HEK293 (cell line): ENCODE measurements around the gene DCHS2.

ENCODE experiments used
- CTCF ChIA-PET: fragments of 350-600 bp; formaldehyde crosslinking; extraction: SDS; loops from one replicate; lab custom pipeline; 2021; ENCODE audit warnings: antibody characterized with exemption; lab: Yijun Ruan, JAX
- POLR2A ChIA-PET: fragments of 300-600 bp; formaldehyde crosslinking; extraction: SDS; loops from one replicate; lab custom pipeline; 2020; ENCODE audit warnings: antibody characterized with exemption, inconsistent platforms; lab: Yijun Ruan, JAX
- H3K27ac ChIP-seq: fragments of 200-500 bp; sonication (Bioruptor generic); 2 replicates; pipeline ENCODE4 v1.5.1; 2014; ENCODE audit warnings: low read depth, low read length, control low read depth, inconsistent platforms; ENCODE audit errors: extremely low read depth
- H3K36me3 ChIP-seq, 2 experiments: fragments of 200-500 bp in 1 of 2; sonication (Bioruptor generic) in 1 of 2; 1 replicate in 1 of 2; 2 replicates in 1 of 2; pipeline ENCODE4 v1.5.1; 2014 to 2017; ENCODE audit warnings: inconsistent platforms in 2 of 2, low read length in 2 of 2; ENCODE audit not compliant: control insufficient read depth in 2 of 2, insufficient read depth in 1 of 2
- H3K4me1 ChIP-seq: fragments of 200-500 bp; sonication (Bioruptor generic); 2 replicates; pipeline ENCODE4 v1.5.1; 2014; ENCODE audit warnings: mild to moderate bottlenecking, low read length, inconsistent platforms; ENCODE audit not compliant: control insufficient read depth, insufficient read depth
- H3K4me3 ChIP-seq: 2 replicates; pipeline ENCODE4 v1.5.1; 2011; ENCODE audit warnings: low read depth, mild to moderate bottlenecking, control low read depth, low read length, moderate library complexity
- H3K9me3 ChIP-seq: fragments of 200-500 bp; sonication (Bioruptor generic); 2 replicates; pipeline ENCODE4 v1.5.1; 2014; ENCODE audit warnings: low read depth, low read length, inconsistent platforms; ENCODE audit not compliant: control insufficient read depth, insufficient read depth
- HOXC10 ChIP-seq: sonication (generic); formaldehyde crosslinking; IDR thresholded peaks from 2 replicates; pipeline ENCODE4 v1.8.1; 2023; ENCODE audit warnings: mild to moderate bottlenecking, missing genetic modification reagents
- KLF16 ChIP-seq: fragments of 450-650 bp; formaldehyde crosslinking; IDR thresholded peaks from 2 replicates; pipeline ENCODE4 v1.5.1; 2017; ENCODE audit warnings: missing biosample characterization, missing genetic modification characterization
- KLF17 ChIP-seq: fragments of 450-650 bp; formaldehyde crosslinking; IDR thresholded peaks from 2 replicates; pipeline ENCODE4 v1.5.1; 2016; ENCODE audit warnings: missing biosample characterization, missing genetic modification characterization
- OSR2 ChIP-seq: fragments of 450-650 bp; formaldehyde crosslinking; IDR thresholded peaks from 2 replicates; pipeline ENCODE4 v1.5.1; 2016; ENCODE audit warnings: missing biosample characterization, missing genetic modification characterization
- TRIM28 ChIP-seq: IDR thresholded peaks from 2 replicates; pipeline ENCODE4 v1.6.1; 2011; ENCODE audit warnings: low read length, control low read depth, borderline replicate concordance
- YY1 ChIP-seq: fragments of 450-650 bp; formaldehyde crosslinking; IDR thresholded peaks from 2 replicates; pipeline ENCODE4 v1.5.1; 2018; ENCODE audit warnings: missing biosample characterization, missing genetic modification characterization
- ZBTB21 ChIP-seq: fragments of 450-650 bp; formaldehyde crosslinking; IDR thresholded peaks from 2 replicates; pipeline ENCODE4 v1.5.1; 2017; ENCODE audit warnings: missing biosample characterization, missing genetic modification characterization
- ZFP69B ChIP-seq: fragments of 450-650 bp; formaldehyde crosslinking; IDR thresholded peaks from 2 replicates; pipeline ENCODE4 v1.5.1; 2016; ENCODE audit warnings: missing biosample characterization, missing genetic modification characterization
- ZNF112 ChIP-seq: fragments of 450-650 bp; formaldehyde crosslinking; IDR thresholded peaks from 2 replicates; pipeline ENCODE4 v1.5.0; 2017; ENCODE audit warnings: missing biosample characterization, missing genetic modification characterization
- ZNF121 ChIP-seq: fragments of 450-650 bp; formaldehyde crosslinking; IDR thresholded peaks from 2 replicates; pipeline ENCODE4 v1.5.1; 2016; ENCODE audit warnings: missing biosample characterization, missing genetic modification characterization
- ZNF157 ChIP-seq: fragments of 450-650 bp; formaldehyde crosslinking; IDR thresholded peaks from 2 replicates; pipeline ENCODE4 v1.5.1; 2016; ENCODE audit warnings: missing biosample characterization, missing genetic modification characterization
- ZNF169 ChIP-seq: fragments of 450-650 bp; formaldehyde crosslinking; IDR thresholded peaks from 2 replicates; pipeline ENCODE4 v1.5.1; 2016; ENCODE audit warnings: missing biosample characterization, missing genetic modification characterization
- ZNF2 ChIP-seq: fragments of 450-650 bp; formaldehyde crosslinking; IDR thresholded peaks from 2 replicates; pipeline ENCODE4 v1.5.1; 2016; ENCODE audit warnings: missing biosample characterization, missing genetic modification characterization
- ZNF239 ChIP-seq: fragments of 450-650 bp; formaldehyde crosslinking; IDR thresholded peaks from 2 replicates; pipeline ENCODE4 v1.5.1; 2016; ENCODE audit warnings: missing biosample characterization, missing genetic modification characterization
- ZNF302 ChIP-seq: fragments of 450-650 bp; formaldehyde crosslinking; IDR thresholded peaks from 2 replicates; pipeline ENCODE4 v1.5.1; 2016; ENCODE audit warnings: missing biosample characterization, missing genetic modification characterization, low read depth
- ZNF335 ChIP-seq: fragments of 450-650 bp; formaldehyde crosslinking; conservative IDR thresholded peaks from 2 replicates; pipeline ENCODE4 v1.5.1; 2016; ENCODE audit warnings: missing biosample characterization, missing genetic modification characterization
- ZNF350 ChIP-seq: fragments of 450-650 bp; formaldehyde crosslinking; IDR thresholded peaks from 2 replicates; pipeline ENCODE4 v1.5.0; 2017; ENCODE audit warnings: missing biosample characterization, mild to moderate bottlenecking, missing genetic modification characterization
- ZNF404 ChIP-seq: fragments of 450-650 bp; formaldehyde crosslinking; IDR thresholded peaks from 2 replicates; pipeline ENCODE4 v1.5.1; 2017; ENCODE audit warnings: missing biosample characterization, missing genetic modification characterization
- ZNF510 ChIP-seq: fragments of 450-650 bp; formaldehyde crosslinking; IDR thresholded peaks from 2 replicates; pipeline ENCODE4 v1.5.1; 2018; ENCODE audit warnings: mild to moderate bottlenecking, missing genetic modification characterization, missing biosample characterization; ENCODE audit not compliant: insufficient replicate concordance
- ZNF561 ChIP-seq: fragments of 450-650 bp; IDR thresholded peaks from 2 replicates; pipeline ENCODE4 v1.5.1; 2018; ENCODE audit warnings: missing biosample characterization, missing genetic modification characterization, borderline replicate concordance
- ZNF571 ChIP-seq: fragments of 450-650 bp; formaldehyde crosslinking; IDR thresholded peaks from 2 replicates; pipeline ENCODE4 v1.5.0; 2017; ENCODE audit warnings: missing biosample characterization, missing genetic modification characterization
- ZNF580 ChIP-seq: fragments of 450-650 bp; formaldehyde crosslinking; IDR thresholded peaks from 2 replicates; pipeline ENCODE4 v1.5.1; 2016; ENCODE audit warnings: missing biosample characterization, missing genetic modification characterization
- ZNF596 ChIP-seq: fragments of 450-650 bp; IDR thresholded peaks from 2 replicates; pipeline ENCODE4 v1.5.0; 2018; ENCODE audit warnings: missing biosample characterization, mild to moderate bottlenecking, missing genetic modification characterization, moderate library complexity
- ZNF660 ChIP-seq: fragments of 450-650 bp; IDR thresholded peaks from 2 replicates; pipeline ENCODE4 v1.5.1; 2018; ENCODE audit warnings: missing biosample characterization, mild to moderate bottlenecking, missing genetic modification characterization
- ZNF76 ChIP-seq: fragments of 450-650 bp; formaldehyde crosslinking; IDR thresholded peaks from 2 replicates; pipeline ENCODE4; 2016; ENCODE audit warnings: low read depth, missing biosample characterization, missing genetic modification characterization, borderline replicate concordance
- ZNF792 ChIP-seq: fragments of 450-650 bp; formaldehyde crosslinking; IDR thresholded peaks from 2 replicates; pipeline ENCODE4 v1.5.1; 2016; ENCODE audit warnings: missing biosample characterization, missing genetic modification characterization
- ZNF837 ChIP-seq: fragments of 450-650 bp; formaldehyde crosslinking; IDR thresholded peaks from 2 replicates; pipeline ENCODE4 v1.5.1; 2016; ENCODE audit warnings: missing biosample characterization, missing genetic modification characterization
- ZNF843 ChIP-seq: fragments of 450-650 bp; formaldehyde crosslinking; IDR thresholded peaks from 2 replicates; pipeline ENCODE4 v1.5.1; 2016; ENCODE audit warnings: missing biosample characterization, missing genetic modification characterization

DCHS2 gene

DNA sequence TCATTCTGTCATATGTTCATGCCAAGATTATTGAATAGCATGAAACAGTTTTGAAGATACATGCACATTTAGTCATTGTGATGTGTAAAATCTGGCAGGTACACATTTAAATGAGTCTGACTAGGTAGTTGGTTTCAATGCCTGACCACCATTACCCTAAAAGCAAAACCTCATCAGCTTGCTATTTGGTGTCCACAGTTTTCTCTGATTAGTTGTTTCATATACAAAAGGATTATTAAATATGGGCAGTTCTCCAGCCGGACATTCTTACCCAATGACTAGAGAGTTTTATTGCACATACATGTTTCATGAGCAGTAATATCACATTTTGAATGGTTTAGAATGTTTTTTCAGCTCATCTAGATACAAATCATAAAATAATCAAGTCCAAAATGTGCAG is 23.7 kb downstream of the DCHS2 start:
- TF ChIP-seq YY1 (tag by site-specific recombination) = no peak
- no peak for TF ChIP-seq HOXC10
- no peak for TF ChIP-seq ZBTB21 (tag by site-specific recombination)
- no peak for TF ChIP-seq ZNF112 (tag by site-specific recombination)
- no peak for TF ChIP-seq KLF16 (tag by site-specific recombination)
- no peak for TF ChIP-seq ZNF660 (tag by site-specific recombination)
- no peak for TF ChIP-seq ZNF596 (tag by site-specific recombination)
- TF ChIP-seq ZNF169 (tag by site-specific recombination) = no peak
- TF ChIP-seq ZNF2 (tag by site-specific recombination) = no peak
- TF ChIP-seq, all 188 proteins: peak for 0
- CTCF ChIA-PET = interaction anchor here (0.8 kb wide), 1 partner anchor 52 kb away, joined by 3 read pairs; no protein-coding TSS in a partner anchor
- POLR2A ChIA-PET = no interaction called here

DNA sequence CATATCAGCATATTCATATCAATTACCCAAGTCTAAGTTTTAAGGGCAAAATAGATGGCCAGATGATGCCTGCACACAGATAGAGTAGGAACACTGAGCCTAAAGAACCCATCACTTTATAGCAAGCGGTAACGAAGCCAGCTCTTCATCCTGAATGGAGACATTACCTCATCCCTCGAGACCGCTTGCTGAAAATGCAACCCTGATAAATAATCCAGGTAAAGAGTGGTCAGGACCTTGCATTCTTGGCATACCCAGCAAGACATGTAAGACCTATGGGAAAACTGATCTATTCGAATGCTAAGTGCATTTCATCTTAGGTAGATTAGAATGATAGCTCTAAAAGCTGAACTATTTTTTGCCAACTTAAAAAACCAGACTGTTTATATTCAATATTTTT is 25.3 kb downstream of the DCHS2 start:
- Histone ChIP-seq H3K27ac (no peak overlapping the region), H3K9me3 (no peaks in the 10 kb centered on the region), H3K4me1 (no peaks in the 10 kb centered on the region), H3K4me3 (no peak overlapping the region), H3K36me3 (no peaks in the 10 kb centered on the region)
- TF ChIP-seq ZNF843 (tag by site-specific recombination) (no peak), ZNF121 (tag by site-specific recombination) (no peak), ZNF792 (tag by site-specific recombination) (no peak), ZNF76 (tag by site-specific recombination) (no peak), ZNF561 (no peak), ZNF404 (tag by site-specific recombination) (no peak), KLF17 (tag by site-specific recombination) (no peak), ZNF580 (tag by site-specific recombination) (no peak), KLF16 (tag by site-specific recombination) (no peak), ZNF302 (tag by site-specific recombination) (no peak), ZNF239 (tag by site-specific recombination) (no peak), ZNF837 (tag by site-specific recombination) (no peak), ZNF350 (tag by site-specific recombination) (no peak), ZNF510 (tag by site-specific recombination) (no peak), ZFP69B (tag by site-specific recombination) (no peak), OSR2 (no peak), ZNF335 (tag by site-specific recombination) (no peak), TRIM28 (no peak), ZNF571 (tag by site-specific recombination) (no peak), ZNF157 (no peak)
- ChIA-PET POLR2A (interaction anchor here (1.4 kb wide), 1 partner anchor 25 kb away, joined by 4 read pairs; the partner anchor contains the start of gene DCHS2), CTCF (interaction anchor here (0.7 to 1.4 kb wide), 3 partner anchors 49 to 136 kb away, joined by 3 to 6 read pairs (median 4); no protein-coding TSS in a partner anchor)

More for the DNA sequence above, 23.7 kb downstream of the DCHS2 start:
- Histone ChIP-seq H3K27ac (no peak overlapping the region), H3K4me1 (peaks cover 4% of the 10 kb centered on the region; the same call in 1 of the 2 replicates), H3K36me3 (no peaks in the 10 kb centered on the region), H3K9me3 (no peaks in the 10 kb centered on the region), H3K4me3 (no peak overlapping the region)
